ENCODE measurements around the gene MAPKAP1.

- TF ChIP-seq CTCF (IDR thresholded peaks at IDR 0.05; ENCODE audit: insufficient read depth, low read length, poor library complexity, severe bottlenecking): no peak
- no peak for TF ChIP-seq EZH2phosphoT487 (conservative IDR thresholded peaks at IDR 0.05; ENCODE audit: low read length)
Observed at GRCh38 chr9:125559194-125559593, 147.8 kb downstream of the MAPKAP1 start.
